Activated CD8-positive, alpha-beta memory T cell treated with anti-CD3 and anti-CD28 coated beads, Interleukin-2, amount 50 U/mL, for 48 hours (primary cell): Measurements from ENCODE around the gene VSIR.

Experiments used
- DNase-seq: peaks from one replicate; pipeline ENCODE4 v3.0.0-alpha.2; 2020

VSIR gene

DNA sequence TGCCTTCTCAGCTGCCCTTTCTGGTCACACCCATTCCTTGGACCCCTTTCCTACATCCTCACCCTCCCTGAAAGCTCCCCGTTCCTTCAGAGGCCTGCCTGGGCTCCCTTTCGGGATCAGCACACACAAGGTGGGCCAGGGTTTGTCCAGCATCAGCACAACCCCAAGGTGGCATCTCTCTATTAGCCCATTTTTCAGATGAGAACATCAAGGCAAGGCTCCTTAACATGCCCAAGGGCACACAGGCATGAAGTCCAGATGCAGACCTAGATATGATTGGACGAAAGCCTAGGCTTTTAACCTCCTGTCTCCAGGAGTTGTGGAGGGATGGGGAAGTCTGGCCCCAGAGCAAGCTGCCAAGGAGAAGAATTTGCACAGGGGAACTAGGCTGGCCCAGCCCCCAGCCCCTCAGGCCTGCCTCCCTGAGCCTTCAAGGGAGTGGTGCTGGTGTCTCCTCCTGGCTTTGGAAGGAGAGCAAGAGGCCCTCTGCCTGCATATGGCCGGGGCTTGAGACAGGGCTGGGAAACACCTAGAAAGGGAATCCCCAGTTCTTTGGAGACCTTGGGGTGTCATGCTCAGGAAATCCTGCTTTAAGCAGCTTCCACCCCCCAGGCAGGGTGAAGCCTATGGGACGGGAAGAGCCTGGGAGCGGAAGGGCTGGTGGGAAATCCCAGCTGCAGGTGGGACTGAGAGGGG, 9.0 kb upstream of the VSIR start:
- DNase-seq, result no peak

DNA sequence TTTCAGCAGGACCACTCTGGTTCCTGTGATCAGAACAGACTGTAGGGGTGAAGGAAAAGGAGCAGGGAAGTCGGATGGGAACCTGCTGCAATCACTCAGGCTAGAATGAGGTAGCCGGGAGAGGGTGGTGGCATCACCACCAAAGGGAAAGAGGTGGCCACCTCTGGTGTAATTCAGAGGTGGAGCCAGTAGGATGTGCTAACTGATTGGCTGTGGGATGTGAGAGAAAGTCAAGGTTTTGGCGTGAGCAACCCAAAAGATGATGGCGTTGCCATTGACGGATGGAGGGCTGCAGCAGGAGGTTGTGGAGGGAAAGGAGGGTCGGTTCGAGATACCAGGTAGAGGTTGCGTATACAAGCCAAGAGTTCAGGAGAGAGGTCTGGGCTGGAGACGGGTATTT, 7.4 kb upstream of the VSIR start:
- DNase-seq, result no peak

DNA sequence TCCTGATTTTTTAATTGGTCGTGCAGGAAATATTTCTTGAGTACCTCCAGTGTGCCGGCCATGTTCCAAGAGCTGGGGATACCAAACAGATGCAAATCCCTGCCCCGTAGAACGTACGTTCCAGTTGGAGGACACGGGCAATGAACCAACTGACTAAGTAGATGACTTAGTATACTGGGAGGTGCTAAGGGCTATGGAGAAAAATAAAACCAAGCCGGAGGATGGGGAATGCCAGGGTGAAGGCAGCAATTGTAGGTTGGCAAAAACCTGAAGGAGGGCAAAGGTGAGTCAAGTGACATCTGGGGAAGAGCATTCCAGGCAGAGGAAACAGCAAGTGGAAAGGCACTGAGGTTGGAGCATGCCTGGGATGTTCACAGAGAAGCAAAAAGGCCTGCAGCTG, 6.8 kb upstream of the VSIR start:
- DNase-seq, result no peak

DNA sequence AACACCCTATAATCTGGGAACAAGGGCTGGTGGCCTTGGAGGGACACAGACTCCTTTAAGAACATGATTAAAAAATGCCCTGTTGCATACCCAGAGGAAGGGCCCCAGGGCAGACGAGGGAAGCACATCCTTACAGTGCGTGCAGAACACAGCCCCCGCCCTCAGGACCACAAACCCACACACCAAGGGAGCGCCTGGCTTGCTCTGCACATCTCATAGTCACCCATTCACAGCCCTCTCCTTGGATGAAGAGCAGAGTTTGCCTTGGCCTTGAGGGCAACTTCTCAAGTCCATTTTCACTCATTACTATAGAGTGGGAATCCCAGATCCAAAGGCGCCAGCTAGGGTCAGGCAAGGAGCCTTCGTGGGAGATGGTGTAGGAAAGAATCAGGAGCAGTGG, 6.3 kb upstream of the VSIR start:
- DNase-seq, result no peak

DNA sequence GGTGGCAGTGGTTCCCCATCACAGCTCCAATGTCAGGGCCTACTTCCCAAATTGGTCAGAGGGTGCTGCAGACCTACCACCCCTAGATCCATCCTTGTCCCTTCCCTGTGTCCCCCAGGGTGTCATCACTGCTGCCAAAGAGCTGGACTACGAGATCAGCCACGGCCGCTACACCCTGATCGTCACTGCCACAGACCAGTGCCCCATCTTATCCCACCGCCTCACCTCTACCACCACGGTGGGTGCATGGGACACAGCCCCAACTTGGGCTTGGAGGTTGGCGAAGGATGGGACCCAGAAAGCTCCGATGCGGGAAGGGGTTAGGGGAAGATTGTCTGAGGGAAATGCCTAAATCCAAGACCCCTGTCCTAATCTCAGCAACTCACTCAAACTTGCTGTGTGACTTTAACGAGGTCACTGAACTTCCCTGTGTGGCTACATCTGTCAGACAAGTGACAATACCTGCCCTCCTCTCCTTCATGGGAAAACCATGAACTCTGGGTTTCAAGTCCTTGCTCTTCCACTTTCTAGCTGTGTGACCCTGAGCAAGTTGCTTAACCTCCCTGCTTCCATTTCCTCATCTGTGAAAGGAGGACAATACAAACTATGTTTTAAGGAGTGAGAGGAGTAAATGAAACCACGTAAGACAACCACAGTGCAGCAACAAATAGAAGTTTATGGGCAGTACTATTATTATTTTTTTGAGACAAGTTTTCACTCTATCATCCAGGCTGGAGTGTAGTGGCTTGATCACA, 4.9 kb upstream of the VSIR start:
- DNase-seq, result no peak

DNA sequence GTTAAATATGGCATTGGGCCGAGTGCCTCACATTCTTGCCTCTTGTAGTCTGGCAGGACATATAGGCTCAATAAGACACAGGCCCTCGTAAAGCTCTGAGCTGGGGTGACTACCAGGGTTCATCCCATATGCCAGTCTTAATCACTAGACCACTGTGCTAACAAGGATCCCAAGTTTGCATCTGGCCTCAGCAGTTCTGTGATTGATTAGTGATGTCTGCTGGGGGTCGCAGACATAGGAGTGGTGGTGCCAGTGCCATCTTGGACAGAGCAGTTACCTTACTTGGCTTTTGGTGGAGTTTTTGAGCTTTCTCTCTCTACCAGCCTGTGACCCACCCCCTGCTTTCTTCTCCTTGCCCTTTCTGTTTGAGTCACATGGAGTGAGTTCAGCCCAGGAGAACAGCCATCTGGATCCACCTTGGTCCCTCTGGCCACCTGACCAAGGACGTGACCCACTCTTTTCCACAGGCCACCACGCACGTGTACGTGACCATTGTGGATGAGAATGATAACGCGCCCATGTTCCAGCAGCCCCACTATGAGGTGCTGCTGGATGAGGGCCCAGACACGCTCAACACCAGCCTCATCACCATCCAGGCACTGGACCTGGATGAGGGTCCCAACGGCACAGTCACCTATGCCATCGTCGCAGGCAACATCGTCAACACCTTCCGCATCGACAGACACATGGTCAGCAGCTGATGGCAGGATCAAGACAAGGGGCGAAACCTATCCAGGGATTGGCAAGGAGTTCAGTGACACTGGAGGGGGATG, 4.1 kb upstream of the VSIR start:
- no peak for DNase-seq

DNA sequence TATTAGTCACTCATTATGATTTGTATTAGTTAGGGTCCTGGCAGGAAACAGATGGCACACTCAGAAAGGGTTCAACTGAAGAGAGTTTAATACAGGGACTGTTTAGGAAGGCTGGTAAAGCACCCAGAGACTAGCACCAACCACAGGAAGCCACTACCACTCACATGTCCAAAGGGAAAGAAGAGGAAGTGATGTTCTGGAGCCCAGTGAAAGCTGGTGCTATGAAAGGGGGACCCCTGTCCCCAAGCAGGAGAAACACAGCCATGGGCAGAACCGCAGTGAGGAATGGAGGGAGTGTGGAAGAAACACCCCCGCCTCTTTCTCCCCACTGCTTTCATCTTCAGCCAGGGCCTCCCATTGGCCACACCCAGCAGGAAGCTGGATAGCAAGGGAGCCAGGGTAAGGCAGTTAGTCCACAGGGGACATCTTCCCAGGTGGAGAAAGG, 3.2 kb upstream of the VSIR start:
- DNase-seq, result no peak

DNA sequence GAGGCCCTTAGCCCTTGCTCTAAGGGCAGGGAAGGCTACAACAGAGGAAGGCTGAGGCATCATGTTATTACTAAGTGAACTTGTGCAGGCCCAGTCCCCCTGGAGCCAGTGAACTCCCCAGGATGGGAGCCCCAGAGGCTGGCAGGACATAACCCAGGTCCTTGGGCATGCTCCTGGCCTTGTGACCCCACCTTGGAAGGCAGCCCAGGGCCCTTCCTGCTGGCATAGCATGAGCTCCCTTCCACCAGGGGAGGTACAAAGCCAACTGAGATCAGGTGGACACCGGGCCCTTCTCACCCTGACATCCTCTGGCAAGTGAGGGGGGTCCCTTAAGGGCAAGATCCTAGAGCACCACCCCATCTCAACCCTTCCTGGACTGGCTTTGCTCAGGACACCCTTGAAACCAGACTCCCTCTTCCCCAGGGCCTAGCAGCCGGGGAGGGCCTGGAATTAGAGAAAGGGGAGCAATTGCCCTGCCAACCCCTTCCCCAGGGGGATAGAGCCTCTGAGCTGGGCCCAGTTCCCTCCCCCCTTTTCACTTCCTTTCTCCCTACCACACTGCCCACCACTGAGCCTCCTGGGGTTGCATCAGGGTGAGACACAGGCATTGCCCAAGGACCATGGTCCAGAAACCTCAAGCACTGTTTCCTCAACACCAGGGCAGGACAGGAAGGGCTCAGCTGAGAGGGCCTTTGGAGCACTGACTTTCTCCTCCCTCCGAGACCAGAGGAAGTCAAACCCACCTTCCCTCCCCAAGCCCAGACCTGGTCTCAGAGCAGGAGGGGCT, 1.8 kb upstream of the VSIR start:
- no peak for DNase-seq

DNA sequence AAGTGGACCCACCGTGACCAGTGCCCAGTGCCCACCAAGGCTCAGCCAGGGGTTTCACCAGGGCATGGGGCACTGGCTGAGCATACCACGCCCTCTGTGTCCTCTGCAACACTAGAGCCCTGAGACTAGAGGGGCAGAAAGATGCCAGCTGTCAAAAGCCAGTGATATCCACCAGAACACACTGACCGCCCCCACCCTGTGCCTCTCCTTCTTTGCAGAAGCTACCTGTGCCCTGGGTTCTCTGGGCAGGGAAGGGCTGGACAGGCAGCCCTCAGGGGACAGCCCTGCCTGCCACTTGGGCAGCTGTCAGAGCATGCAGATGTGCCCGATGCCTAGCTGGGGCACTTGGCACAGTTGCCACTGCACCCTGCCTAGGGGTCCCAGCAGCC, 494 bp downstream of the VSIR start:
- DNase-seq, result no peak

DNA sequence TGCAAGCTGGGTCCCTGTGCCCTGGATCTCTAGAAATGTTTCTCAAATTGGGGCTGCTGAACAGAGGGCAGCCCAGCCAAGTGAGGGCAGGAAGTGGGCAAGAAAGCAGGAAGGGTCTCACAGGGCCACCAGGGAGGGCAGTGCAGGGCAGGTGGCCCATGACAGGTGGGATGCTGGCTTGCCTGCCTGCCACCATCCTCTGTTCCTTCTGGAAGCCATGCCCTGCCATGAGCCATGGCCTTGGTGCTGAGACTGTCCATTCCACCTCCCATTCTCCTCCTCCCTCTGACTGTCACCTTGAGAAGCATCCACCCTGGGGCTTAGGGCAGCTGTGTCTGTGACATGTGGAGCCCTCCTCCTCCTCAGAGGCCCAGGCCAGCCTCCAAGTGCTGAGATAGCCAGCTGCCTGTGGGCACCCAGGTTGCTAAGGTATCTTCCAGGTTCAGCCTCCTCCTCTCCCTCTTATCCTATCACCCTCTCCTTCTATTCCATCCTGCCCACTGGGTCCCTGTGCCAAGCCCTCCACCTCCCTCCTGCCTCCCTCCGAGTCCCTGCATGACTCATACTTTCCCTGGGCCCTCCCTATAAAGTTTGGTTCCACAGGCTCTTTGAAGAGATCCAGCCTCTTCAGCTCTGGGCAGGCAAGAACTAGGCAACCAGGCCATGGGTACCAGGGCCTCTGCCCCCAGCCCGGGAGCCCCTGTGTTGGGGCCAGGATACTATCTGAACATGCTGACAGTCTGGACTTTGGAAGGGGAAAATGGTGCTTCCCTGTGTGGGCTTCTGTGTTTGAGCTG, 1.3 kb downstream of the VSIR start:
- peak; percentile 63 for DNase-seq

DNA sequence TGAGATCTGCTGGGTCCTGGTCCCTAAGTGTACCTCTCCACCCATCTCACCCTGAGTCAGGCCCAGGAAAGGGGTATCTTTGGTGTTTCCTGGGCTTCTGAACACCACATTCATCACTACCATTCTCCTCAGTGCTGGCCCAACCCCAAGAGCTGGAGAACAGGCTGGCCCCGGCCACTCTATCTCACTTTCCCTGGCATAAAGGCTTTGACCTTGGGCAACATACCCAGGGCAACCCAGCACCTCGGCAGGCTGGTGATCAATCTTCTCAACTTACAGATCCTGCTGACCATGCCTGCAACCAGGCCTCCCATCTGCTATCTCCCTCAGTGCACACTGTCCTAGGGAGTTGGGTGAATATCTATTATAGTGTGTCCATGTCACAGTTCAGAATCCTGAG, 2.1 kb downstream of the VSIR start:
- DNase-seq, result no peak

DNA sequence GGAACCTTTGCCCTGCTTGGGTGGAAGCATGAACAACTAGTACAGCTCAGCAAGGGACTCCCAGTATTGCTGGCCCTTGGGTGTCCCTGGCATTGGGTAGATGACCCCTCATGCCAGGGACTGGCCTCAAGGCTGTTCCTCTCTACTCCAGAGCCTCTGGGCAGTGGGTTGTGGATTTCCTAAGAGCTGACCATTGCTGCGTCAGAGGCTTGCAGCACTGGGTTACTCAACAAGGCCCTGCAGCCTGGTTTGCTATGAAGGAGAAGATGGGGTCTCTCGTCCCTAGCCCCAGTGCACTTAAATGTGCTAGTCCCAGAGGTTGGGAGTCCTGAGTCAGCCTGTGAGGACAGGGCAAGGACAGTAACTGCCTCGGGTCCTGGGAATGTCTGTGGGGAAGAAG, 2.5 kb downstream of the VSIR start:
- DNase-seq, result no peak

DNA sequence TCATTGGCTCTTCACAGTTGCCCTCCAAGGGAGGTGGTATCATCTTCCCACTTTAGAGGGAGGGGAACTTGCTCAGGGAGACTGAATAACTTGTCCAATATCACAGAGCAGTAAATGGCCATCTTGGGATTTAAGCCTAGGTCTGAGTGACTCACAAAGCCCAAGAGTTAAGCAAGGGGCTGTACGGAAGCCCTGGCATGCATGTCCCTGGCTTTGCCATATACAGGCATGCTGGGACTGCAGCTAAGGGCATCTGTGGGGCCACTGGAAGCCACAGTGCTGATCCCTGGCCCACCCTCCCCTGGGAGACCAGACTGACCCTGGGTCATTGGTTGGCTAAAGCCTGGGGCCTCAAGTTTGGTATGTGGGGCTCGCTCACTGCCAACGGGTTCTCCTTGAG, 3.1 kb downstream of the VSIR start:
- DNase-seq, result no peak

DNA sequence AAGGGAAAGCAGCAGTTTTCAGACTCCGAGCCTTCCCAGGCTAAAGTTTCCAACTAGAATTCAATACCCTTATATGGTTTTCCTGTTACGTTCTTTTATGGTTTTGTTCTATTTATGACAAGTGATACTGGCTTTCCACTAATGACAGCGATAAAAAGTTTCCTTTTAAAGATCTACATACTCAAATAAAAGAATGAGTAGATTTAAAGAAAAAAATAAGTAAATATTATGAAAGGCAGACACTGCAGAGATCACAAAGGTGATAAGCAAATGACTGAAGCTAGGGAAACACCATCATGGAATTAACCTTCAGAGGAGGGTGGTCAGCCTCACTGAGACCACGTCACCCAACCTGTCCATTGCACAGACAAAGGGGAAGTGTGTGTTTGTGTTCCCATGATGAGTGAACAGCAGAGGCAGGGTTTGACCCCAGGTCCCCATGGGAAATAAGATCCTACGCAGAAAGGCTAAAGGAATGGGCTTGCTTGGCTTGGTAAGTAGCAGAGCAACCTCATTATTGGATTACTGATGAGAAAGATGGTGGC, 4.0 kb downstream of the VSIR start:
- no peak for DNase-seq

DNA sequence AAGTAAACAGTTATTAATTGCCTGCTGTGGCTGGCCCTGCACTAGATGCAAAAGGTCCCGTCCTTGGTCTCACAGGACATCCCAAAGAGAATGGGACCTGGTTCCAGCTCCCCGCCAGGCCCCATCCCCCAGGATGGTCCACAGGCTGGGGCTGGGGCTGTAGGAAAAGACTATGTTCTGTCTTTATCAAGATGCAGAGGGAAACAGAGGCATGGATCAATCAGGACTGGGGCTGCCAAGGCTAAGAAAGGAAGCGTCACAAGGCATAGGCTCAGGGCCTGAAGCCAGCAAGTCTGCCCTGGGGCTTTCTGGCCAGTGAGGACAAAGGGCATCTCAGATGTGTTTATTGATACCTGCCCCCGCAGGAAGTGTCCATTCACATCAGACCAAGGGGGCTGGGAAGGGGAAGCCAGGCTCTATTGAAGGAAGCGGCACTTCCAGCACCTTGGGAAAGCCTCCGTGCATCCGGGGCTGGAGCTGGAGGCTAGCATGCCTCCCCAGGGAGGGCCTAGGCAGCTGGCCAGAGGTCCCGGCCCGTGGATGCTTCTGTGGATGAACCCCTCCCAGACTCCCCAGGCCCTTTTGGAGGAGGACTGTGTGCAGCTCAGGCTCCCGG, 5.8 kb downstream of the VSIR start:
- DNase-seq, result no peak

DNA sequence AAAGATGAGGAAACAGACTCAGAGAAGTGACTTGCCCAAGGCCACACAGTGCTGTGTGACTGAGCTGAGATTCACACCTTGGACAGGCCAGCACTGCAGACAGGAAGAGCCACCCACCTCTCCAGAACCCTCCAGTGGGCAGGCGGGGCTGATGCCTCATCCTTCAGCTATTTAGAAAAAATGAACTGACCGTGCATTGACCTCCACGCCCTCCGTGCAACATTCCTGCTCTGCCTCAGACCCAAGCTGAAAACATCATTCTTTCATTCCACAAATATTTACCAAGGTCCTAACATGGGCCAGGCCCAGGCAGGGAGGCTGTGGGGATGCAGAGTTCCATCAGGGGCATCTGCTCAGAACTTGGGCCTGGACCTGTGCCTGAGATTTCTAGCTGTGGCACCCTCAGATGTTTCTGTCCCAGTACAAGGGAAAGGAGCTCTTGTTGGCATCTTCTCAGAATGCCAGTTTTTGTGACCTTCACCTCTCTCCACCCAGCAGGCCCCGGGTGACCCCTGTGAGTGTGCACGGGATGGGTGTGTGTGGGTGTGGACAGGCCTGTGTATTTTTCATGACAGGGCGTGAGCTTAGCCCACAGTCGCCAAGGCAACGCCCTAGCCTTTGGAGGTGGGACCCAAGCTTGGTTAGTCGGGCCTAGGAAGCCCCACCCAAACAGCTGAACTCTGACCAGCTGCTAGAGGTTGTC, 6.5 kb downstream of the VSIR start:
- DNase-seq, result no peak

DNA sequence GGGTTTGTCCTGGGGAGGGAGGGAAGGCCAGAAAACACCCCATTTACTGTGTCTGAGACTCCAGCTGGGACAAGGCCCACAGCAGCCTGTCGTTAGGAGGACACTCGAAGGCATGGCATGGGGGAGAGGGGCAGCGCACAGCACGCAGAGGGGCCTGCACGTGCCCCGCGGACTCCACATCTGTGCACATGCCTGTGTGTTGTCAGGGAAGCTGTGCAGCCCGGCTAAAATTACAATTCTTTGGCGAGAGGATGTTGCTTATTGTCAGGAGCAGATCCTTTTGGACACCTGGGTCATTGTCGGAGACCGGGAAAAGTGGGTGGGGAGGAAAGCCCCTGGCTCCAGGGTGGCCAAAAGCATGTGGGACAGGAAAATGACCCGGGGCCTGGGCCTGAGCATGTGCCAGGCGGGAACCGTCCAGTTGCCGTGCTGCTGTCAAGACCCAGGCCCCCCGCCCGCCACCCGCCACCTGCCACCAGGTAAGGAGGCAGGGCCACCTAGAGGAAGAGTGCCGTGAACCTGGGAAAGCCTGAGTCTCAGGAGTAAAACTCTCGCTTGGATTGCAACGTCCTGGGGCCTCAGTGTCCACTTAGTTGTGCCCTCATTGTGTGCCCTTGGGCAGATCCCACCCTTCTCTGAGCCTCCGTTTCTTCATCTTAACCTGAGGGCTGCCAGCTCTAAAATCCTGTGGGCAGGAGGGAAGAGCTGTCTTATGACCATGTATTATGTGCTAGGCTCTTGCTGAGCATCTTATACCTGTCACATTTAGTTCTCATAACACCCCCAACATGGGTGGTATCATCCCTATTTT, 7.2 kb downstream of the VSIR start:
- no peak for DNase-seq

DNA sequence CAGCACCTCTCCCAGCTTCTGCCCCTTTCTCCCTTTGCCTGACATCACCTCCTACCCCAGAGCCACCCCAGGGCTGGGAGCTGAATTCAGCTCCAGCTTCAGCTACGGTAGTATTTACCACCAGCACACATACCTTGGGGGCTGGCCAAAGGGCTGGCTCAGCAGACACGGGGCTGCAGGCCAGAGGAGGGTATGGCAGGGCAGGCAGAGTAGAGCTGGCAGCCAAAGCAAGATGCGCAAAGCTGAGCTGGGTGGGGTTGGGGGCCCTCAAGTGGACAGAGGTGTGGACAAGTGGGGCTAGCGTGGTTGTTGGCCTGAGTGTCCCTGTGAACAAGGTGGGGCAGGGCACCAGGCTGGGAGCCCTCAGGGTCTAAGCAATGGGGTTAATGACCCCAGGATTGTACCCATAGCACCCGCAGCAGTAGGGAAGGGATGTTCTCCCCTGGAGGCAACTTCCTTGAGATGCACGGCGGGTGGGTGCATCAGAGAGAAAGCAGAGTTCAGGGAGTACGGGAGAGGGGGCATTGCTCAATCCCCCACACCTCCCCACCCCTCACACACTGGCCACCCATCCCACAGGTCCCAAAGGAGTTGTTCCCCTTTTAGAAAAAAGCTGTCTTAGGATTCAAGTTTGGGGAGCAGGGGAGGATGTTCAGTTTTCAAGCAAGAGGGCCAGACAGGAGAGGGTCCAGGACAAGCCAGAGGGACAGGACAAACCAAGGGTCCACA, 8.0 kb downstream of the VSIR start:
- no peak for DNase-seq
